WTC11 (cell line): Measurements from ENCODE around the gene TMEM218. TPM values are rescaled to one million over a fixed set of nuclear protein-coding genes. Genes with fewer than 3 reads are reported as not detected.

Source experiments
- ATAC-seq: fragments of 200-7000 bp; cut with Tn5 transposase; 2 replicates; pipeline ENCODE4 v1.10.0; 2021; ENCODE audit warnings: mild to moderate bottlenecking, moderate library complexity
- CTCF ChIA-PET: fragments of 300-600 bp; sonication (Branson Sonifier 250); formaldehyde crosslinking; loops from one replicate; lab custom pipeline; 2021; ENCODE audit warnings: antibody characterized with exemption; lab: Charles Lee
- POLR2A ChIA-PET: fragments of 350-600 bp; sonication (Branson Sonifier 250); formaldehyde crosslinking; loops from one replicate; lab custom pipeline; 2021; ENCODE audit warnings: antibody characterized with exemption; lab: Charles Lee
- DNase-seq: peaks from one replicate; pipeline ENCODE4 v3.0.0; 2021; ENCODE audit warnings: low spot score
- H3K27ac Mint-ChIP-seq: 2 replicates; pipeline ENCODE4 v1.8.0; 2021; ENCODE audit warnings: mixed read lengths
- H3K27me3 Mint-ChIP-seq: 2 replicates; pipeline ENCODE4 v1.8.0; 2021; ENCODE audit warnings: low read depth, mild to moderate bottlenecking, moderate library complexity, mixed read lengths
- H3K36me3 Mint-ChIP-seq: 2 replicates; pipeline ENCODE4 v1.8.0; 2021; ENCODE audit warnings: mixed read lengths
- H3K4me1 Mint-ChIP-seq: 2 replicates; pipeline ENCODE4 v1.8.0; 2022; ENCODE audit warnings: mixed read lengths
- H3K4me3 Mint-ChIP-seq: 2 replicates; pipeline ENCODE4 v1.8.0; 2021; ENCODE audit warnings: mild to moderate bottlenecking, moderate library complexity, mixed read lengths
- H3K9me3 Mint-ChIP-seq: 2 replicates; pipeline ENCODE4 v1.8.0; 2021; ENCODE audit warnings: mixed read lengths
- ATF3 ChIP-seq: sonication (generic); formaldehyde crosslinking; conservative IDR thresholded peaks from 2 replicates; pipeline ENCODE4 v1.8.1; 2022; ENCODE audit warnings: mild to moderate bottlenecking, missing genetic modification reagents
- ETV6 ChIP-seq: sonication (generic); formaldehyde crosslinking; IDR thresholded peaks from 2 replicates; pipeline ENCODE4 v1.8.1; 2022; ENCODE audit warnings: mild to moderate bottlenecking, missing genetic modification reagents
- FOXJ3 ChIP-seq: sonication (generic); formaldehyde crosslinking; IDR thresholded peaks from 2 replicates; pipeline ENCODE4 v1.9.0; 2021; ENCODE audit warnings: missing genetic modification reagents, mild to moderate bottlenecking, borderline replicate concordance
- HMGA2 ChIP-seq: fragments of 250-450 bp; sonication (Bioruptor Pico); IDR thresholded peaks from 2 replicates; pipeline ENCODE4 v1.4.0; 2021; ENCODE audit warnings: mild to moderate bottlenecking, moderate library complexity
- MAX ChIP-seq: sonication (generic); formaldehyde crosslinking; IDR thresholded peaks from 2 replicates; pipeline ENCODE4 v1.8.0; 2022; ENCODE audit warnings: mild to moderate bottlenecking, missing genetic modification reagents
- NFATC4 ChIP-seq: fragments of 250-450 bp; sonication (Bioruptor Pico); IDR thresholded peaks from 2 replicates; pipeline ENCODE4 v1.9.0; 2021; ENCODE audit warnings: mild to moderate bottlenecking
- NFYB ChIP-seq: sonication (generic); formaldehyde crosslinking; conservative IDR thresholded peaks from 2 replicates; pipeline ENCODE4 v1.8.0; 2022; ENCODE audit warnings: low read depth, missing genetic modification reagents
- OVOL2 ChIP-seq: fragments of 250-450 bp; sonication (Bioruptor Pico); IDR thresholded peaks from 2 replicates; pipeline ENCODE4 v1.9.0; 2021; ENCODE audit warnings: mild to moderate bottlenecking, borderline replicate concordance
- PRDM15 ChIP-seq: sonication (generic); formaldehyde crosslinking; IDR thresholded peaks from 2 replicates; pipeline ENCODE4 v1.8.0; 2022; ENCODE audit warnings: missing genetic modification reagents
- PRRX2 ChIP-seq: fragments of 250-450 bp; sonication (Bioruptor Pico); IDR thresholded peaks from 2 replicates; pipeline ENCODE4 v1.8.0; 2021; ENCODE audit warnings: mild to moderate bottlenecking
- SOX15 ChIP-seq: fragments of 250-450 bp; sonication (Bioruptor Pico); IDR thresholded peaks from 2 replicates; pipeline ENCODE4 v1.9.0; 2021; ENCODE audit warnings: mild to moderate bottlenecking
- TEAD1 ChIP-seq: sonication (generic); formaldehyde crosslinking; IDR thresholded peaks from 2 replicates; pipeline ENCODE4 v1.8.0; 2022; ENCODE audit warnings: mild to moderate bottlenecking, missing genetic modification reagents
- ZBTB43 ChIP-seq: sonication (generic); formaldehyde crosslinking; IDR thresholded peaks from 2 replicates; pipeline ENCODE4 v1.8.1; 2023; ENCODE audit warnings: mild to moderate bottlenecking, missing genetic modification reagents
- ZNF219 ChIP-seq: sonication (generic); formaldehyde crosslinking; IDR thresholded peaks from 2 replicates; pipeline ENCODE4 v1.8.0; 2023; ENCODE audit warnings: missing genetic modification reagents, mild to moderate bottlenecking, borderline replicate concordance
- ZNF317 ChIP-seq: sonication (generic); formaldehyde crosslinking; IDR thresholded peaks from 2 replicates; pipeline ENCODE4 v1.8.1; 2023; ENCODE audit warnings: low read depth, mild to moderate bottlenecking, moderate library complexity, missing genetic modification reagents, borderline replicate concordance
- ZNF416 ChIP-seq: fragments of 250-450 bp; sonication (Bioruptor Pico); IDR thresholded peaks from 2 replicates; pipeline ENCODE4 v1.9.0; 2021; ENCODE audit warnings: mild to moderate bottlenecking, inconsistent platforms
- ZNF423 ChIP-seq: fragments of 250-450 bp; sonication (Bioruptor Pico); IDR thresholded peaks from 2 replicates; pipeline ENCODE4 v2.1.2; 2022; ENCODE audit warnings: mild to moderate bottlenecking, moderate library complexity
- total RNA-seq: library from RNA; stranded (reverse); gene quantifications from 3 replicates; pipeline ENCODE4 v1.2.3, GENCODE V29; 2021
- TF ChIP-seq, protein P1 (sequence below): sonication (generic); formaldehyde crosslinking; IDR thresholded peaks from 2 replicates; pipeline ENCODE4 v1.8.1; 2023; ENCODE audit warnings: mild to moderate bottlenecking, moderate library complexity, missing genetic modification reagents
- TF ChIP-seq, protein P2 (sequence below): sonication (generic); formaldehyde crosslinking; IDR thresholded peaks from 2 replicates; pipeline ENCODE4 v1.8.0; 2022; ENCODE audit warnings: mild to moderate bottlenecking, missing genetic modification reagents

Gene TMEM218
- total RNA-seq, 1 experiment from 2014 or later, result 10.3 TPM

GRCh38 chr11:125147280-125147679 is 35.9 kb upstream of the TMEM218 start:
- Mint-ChIP-seq H3K4me1 (peaks cover 27% of the 10 kb centered on the region), H3K4me3 (no peak overlapping the region), H3K27me3 (peaks cover 93% of the 10 kb centered on the region), H3K36me3 (no peaks in the 10 kb centered on the region), H3K9me3 (no peaks in the 10 kb centered on the region), H3K27ac (no peak overlapping the region)
- TF ChIP-seq ZNF423 (CRISPR knock-in tag) (no peak), SOX15 (no peak), HMGA2 (CRISPR knock-in tag) (no peak), ZNF317 (no peak), NFYB (CRISPR knock-in tag) (no peak), PRDM15 (CRISPR knock-in tag) (no peak), MAX (no peak), ETV6 (CRISPR knock-in tag) (no peak), NFATC4 (CRISPR knock-in tag) (no peak), TEAD1 (CRISPR knock-in tag) (no peak), FOXJ3 (CRISPR knock-in tag) (no peak), ZNF219 (CRISPR knock-in tag) (no peak), ZBTB43 (CRISPR knock-in tag) (no peak), PRRX2 (CRISPR knock-in tag) (no peak), ATF3 (CRISPR knock-in tag) (no peak), ZNF416 (CRISPR knock-in tag) (no peak), OVOL2 (CRISPR knock-in tag) (no peak)
- TF ChIP-seq, protein P1, sequence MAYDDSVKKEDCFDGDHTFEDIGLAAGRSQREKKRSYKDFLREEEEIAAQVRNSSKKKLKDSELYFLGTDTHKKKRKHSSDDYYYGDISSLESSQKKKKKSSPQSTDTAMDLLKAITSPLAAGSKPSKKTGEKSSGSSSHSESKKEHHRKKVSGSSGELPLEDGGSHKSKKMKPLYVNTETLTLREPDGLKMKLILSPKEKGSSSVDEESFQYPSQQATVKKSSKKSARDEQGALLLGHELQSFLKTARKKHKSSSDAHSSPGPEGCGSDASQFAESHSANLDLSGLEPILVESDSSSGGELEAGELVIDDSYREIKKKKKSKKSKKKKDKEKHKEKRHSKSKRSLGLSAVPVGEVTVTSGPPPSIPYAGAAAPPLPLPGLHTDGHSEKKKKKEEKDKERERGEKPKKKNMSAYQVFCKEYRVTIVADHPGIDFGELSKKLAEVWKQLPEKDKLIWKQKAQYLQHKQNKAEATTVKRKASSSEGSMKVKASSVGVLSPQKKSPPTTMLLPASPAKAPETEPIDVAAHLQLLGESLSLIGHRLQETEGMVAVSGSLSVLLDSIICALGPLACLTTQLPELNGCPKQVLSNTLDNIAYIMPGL, result no peak
- TF ChIP-seq, protein P2, sequence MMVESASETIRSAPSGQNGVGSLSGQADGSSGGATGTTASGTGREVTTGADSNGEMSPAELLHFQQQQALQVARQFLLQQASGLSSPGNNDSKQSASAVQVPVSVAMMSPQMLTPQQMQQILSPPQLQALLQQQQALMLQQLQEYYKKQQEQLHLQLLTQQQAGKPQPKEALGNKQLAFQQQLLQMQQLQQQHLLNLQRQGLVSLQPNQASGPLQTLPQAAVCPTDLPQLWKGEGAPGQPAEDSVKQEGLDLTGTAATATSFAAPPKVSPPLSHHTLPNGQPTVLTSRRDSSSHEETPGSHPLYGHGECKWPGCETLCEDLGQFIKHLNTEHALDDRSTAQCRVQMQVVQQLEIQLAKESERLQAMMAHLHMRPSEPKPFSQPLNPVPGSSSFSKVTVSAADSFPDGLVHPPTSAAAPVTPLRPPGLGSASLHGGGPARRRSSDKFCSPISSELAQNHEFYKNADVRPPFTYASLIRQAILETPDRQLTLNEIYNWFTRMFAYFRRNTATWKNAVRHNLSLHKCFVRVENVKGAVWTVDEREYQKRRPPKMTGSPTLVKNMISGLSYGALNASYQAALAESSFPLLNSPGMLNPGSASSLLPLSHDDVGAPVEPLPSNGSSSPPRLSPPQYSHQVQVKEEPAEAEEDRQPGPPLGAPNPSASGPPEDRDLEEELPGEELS (CRISPR knock-in tag), result no peak
- ChIA-PET POLR2A (no interaction called here), CTCF (interaction anchor here (1.1 kb wide), 1 partner anchor 13 kb away, joined by 3 read pairs; no protein-coding TSS in a partner anchor)
- no peak for ATAC-seq
- no peak for DNase-seq
